Effector memory CD4-positive, alpha-beta T cell (primary cell): ENCODE results near the gene FAM181B.
A peak's percentile ranks its signal among the peaks of the same experiment; 100 is the strongest.

Experiments used
- DNase-seq, 3 donors: peaks; one replicate each; pipeline ENCODE4 v3.0.0-alpha.2; 2020
- H3K27ac ChIP-seq: 2 replicates; pipeline ENCODE4 v1.7.0; 2013; ENCODE audit warnings: mild to moderate bottlenecking, low read length, moderate library complexity; ENCODE audit not compliant: insufficient read depth, poor library complexity, severe bottlenecking
- H3K27me3 ChIP-seq: replicated peaks from 2 replicates; pipeline ENCODE4 v1.7.0; 2013; ENCODE audit warnings: mild to moderate bottlenecking, low read length; ENCODE audit not compliant: insufficient read depth, control insufficient read depth, poor library complexity, severe bottlenecking
- H3K36me3 ChIP-seq: 2 replicates; pipeline ENCODE4 v1.7.0; 2013; ENCODE audit warnings: mild to moderate bottlenecking, low read length, moderate library complexity; ENCODE audit not compliant: control insufficient read depth, insufficient read depth
- H3K4me1 ChIP-seq: 2 replicates; pipeline ENCODE4 v1.7.0; 2013; ENCODE audit warnings: low read length, mild to moderate bottlenecking; ENCODE audit not compliant: control insufficient read depth, insufficient read depth, poor library complexity, severe bottlenecking
- H3K4me3 ChIP-seq: 2 replicates; pipeline ENCODE4 v1.7.0; 2013; ENCODE audit warnings: low read length, low read depth, mild to moderate bottlenecking; ENCODE audit not compliant: insufficient read depth, poor library complexity, severe bottlenecking
- H3K9me3 ChIP-seq: 2 replicates; pipeline ENCODE4 v1.7.0; 2013; ENCODE audit warnings: mild to moderate bottlenecking, low read length, moderate library complexity; ENCODE audit not compliant: control insufficient read depth

Gene FAM181B

DNA sequence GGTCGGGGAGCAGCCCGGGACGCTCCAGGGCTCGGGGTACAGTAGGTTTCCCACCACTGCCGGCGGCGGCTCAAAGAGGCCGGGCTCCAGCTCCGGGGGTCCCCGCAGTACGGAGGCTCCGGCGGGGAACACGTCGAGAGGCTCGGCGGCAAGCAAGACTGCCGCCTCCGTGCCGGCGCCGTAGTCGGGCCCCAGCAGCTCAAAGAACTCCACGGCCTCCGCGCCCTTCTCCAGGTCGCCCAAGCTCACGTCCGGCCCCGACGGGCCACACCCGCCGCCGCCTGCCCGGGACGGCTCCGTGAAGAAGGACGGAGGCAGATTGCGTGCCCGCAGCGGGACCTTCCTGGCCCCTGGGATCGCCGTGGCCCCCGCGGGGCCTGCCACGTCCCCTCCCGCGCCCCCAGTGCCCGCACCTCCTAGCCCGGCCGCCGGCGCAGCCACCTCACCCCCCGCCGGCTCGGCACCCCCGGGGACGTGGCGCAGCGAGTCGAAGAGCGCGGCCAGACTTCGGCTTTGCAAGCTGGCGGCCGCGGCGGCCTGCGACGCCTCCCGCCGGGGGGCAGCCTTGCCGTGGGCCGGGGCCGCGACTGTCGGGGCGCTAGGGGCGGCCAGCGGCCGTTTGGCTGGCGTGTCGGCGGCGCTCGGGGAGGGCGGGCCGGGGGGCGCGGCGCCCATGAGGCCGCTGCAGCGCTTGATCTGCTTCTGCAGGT is 775 bp downstream of the FAM181B start:
- DNase-seq = no peak
- Histone ChIP-seq H3K4me1 (peaks cover 7% of the 10 kb centered on the region), H3K9me3 (no peaks in the 10 kb centered on the region), H3K27ac (no peak overlapping the region), H3K4me3 (peak overlapping the region; percentile 42), H3K36me3 (no peaks in the 10 kb centered on the region), H3K27me3 (peaks cover 16% of the 10 kb centered on the region)

- H3K36me3 ChIP-seq = no peaks in the 10 kb centered on the region
- H3K4me3 ChIP-seq = peak overlapping the region; percentile 35
- H3K27ac ChIP-seq = no peak overlapping the region
- H3K27me3 ChIP-seq = peaks cover 16% of the 10 kb centered on the region
- H3K9me3 ChIP-seq = no peaks in the 10 kb centered on the region
- peaks cover 7% of the 10 kb centered on the region for H3K4me1 ChIP-seq
- no peak for DNase-seq
These were observed 1.3 kb downstream of the FAM181B start for GRCh38 chr11:82732348-82732733.

DNA sequence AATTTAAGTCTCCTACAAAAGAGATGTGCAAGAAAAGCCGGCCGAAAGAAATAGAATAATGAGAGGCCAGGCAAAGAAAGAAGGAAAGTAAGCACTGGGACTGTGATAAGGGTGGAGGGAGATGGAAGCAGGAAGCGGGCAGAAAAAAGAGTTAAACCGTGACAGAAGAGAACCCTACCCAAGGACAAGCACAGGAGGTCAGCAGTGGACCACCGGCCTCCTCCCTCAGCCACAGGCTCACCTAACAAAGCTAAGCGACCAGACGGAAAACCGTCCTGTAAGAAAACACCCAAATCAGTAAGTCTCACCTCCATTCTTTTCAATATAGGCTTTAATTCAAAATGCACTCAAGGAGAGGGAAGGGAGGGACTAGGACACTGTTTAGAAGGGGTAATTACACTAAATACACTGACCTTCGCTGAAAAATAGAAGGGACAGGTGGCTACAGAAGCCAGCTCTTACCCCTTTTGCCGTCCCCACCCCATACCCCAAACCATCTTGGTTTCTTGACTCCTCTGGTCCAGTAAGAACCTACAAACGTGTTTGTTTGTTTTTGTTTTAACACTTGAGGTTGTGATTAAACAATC is 1.9 kb downstream of the FAM181B start:
- no peak overlapping the region for H3K27ac ChIP-seq
- peaks cover 16% of the 10 kb centered on the region for H3K27me3 ChIP-seq

GRCh38 chr11:82730754-82731153 is 2.9 kb downstream of the FAM181B start:
- Histone ChIP-seq H3K27ac (no peak overlapping the region), H3K9me3 (no peaks in the 10 kb centered on the region), H3K36me3 (no peaks in the 10 kb centered on the region), H3K4me1 (peaks cover 7% of the 10 kb centered on the region), H3K4me3 (no peak overlapping the region), H3K27me3 (peaks cover 16% of the 10 kb centered on the region)
- no peak for DNase-seq

More for the DNA sequence above, 1.9 kb downstream of the FAM181B start:
- H3K9me3 ChIP-seq = no peaks in the 10 kb centered on the region
- DNase-seq = no peak
- H3K36me3 ChIP-seq = no peaks in the 10 kb centered on the region
- H3K4me1 ChIP-seq = peaks cover 7% of the 10 kb centered on the region
- H3K4me3 ChIP-seq = no peak overlapping the region

DNA sequence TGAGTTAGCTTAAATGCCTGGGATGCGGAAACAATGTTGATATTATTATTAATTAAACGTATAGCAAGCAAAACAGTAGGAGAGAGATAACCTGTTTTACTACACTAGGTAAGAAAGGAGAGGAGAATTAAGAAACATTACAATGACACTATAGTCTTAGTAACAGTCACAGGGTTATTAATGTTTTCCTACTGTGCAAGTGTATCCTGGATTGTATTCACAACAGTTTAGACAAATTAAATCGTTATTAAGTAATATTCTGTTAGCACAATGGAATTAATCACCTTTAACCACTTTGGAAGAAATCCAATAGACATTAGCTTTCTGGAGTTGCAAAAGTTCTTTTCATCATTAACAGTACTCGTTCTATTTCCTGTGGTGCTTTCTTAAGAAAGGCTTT is 3.4 kb downstream of the FAM181B start:
- Histone ChIP-seq H3K36me3 (no peaks in the 10 kb centered on the region), H3K9me3 (no peaks in the 10 kb centered on the region), H3K27ac (no peak overlapping the region), H3K4me1 (peaks cover 7% of the 10 kb centered on the region), H3K4me3 (no peak overlapping the region), H3K27me3 (peaks cover 16% of the 10 kb centered on the region)
- no peak for DNase-seq

DNA sequence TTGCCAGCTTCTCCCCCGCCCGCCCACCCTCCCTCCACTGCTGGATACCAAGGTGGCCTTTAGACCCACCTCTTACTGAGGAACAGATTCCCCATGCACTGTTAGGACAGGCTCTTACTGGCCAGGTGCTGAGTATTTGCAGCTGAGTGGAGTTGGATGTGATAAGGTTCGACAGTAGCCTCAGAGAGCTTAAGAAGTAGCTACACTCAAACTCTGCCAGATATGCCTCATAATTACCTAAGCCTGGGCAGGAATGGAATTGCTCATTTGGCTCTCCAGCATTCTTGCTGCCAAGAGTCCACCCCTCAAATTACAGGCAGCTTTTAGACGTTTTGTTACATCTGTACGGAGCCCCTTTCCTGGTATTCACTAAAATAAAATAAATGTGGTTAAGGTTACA is 9.6 kb downstream of the FAM181B start:
- DNase-seq = no peak
- H3K27ac ChIP-seq = no peak overlapping the region
- H3K36me3 ChIP-seq = no peaks in the 10 kb centered on the region
- no peaks in the 10 kb centered on the region for H3K9me3 ChIP-seq
- no peak overlapping the region for H3K4me3 ChIP-seq
- no peaks in the 10 kb centered on the region for H3K4me1 ChIP-seq
- no peaks in the 10 kb centered on the region for H3K27me3 ChIP-seq

DNA sequence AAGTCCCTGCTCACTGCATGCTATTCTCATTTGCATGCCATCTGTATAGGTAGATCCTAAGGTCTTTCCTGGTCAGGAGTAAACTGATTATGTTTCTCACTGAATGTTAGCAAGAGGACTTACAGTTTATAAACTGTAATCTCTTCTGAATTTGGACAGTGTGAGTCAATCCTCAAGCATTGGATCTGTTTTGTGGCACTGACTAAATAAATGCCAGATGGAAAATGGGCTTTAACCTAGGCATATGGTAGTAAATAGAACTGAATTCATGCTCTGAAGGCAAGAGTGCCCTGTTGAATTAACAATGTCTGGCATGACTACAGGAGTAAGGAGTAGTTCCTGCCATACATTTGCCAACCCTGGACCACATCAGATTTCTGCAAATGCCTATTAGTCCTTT is 11.4 kb downstream of the FAM181B start:
- H3K36me3 ChIP-seq = no peaks in the 10 kb centered on the region
- no peak for DNase-seq
- H3K9me3 ChIP-seq = no peaks in the 10 kb centered on the region
- no peak overlapping the region for H3K4me3 ChIP-seq
- no peaks in the 10 kb centered on the region for H3K4me1 ChIP-seq
- no peaks in the 10 kb centered on the region for H3K27me3 ChIP-seq
- H3K27ac ChIP-seq = no peak overlapping the region

DNA sequence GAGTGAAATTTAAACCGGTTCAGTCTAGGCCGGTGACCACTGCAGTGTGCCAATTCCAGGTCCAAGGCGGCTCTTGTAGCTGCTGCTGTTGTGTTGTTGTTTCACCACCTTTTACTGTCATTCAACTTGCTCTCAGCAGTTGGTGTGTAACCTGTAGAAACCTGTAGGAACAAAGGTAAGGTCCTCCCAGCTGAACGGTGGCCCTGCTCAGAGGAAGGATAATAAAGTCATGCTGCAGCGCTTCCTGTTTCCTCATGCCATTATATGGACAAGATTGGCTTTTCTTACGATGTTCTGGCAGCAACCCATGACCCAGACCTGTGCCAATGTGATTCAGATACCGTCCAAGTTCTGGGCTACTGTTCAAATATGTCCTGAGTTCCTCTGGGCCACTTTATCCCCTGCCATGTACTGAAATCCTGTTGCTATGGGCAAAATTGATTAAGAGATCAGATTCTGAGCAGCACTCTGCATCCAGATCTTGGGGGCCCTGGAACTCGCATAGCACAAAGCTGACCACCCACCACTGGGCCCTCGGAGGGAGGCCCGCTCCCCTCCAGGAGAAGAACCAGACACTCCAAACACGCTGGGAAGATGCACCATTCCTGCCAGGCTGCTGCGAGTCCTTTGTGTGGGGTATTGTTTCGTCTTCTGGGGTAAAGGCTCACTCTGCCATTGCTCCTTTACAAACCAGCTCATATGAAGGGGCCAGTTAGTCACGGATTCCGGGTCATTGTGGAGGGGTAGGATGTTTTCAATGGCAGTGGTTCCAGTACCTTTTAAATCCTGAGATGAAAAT is 13.2 kb downstream of the FAM181B start:
- Histone ChIP-seq H3K27ac (no peak overlapping the region), H3K9me3 (no peaks in the 10 kb centered on the region), H3K27me3 (no peaks in the 10 kb centered on the region), H3K36me3 (no peaks in the 10 kb centered on the region), H3K4me3 (no peak overlapping the region), H3K4me1 (no peaks in the 10 kb centered on the region)
- DNase-seq = no peak

GRCh38 chr11:82719361-82720105 is 14.1 kb downstream of the FAM181B start:
- Histone ChIP-seq H3K4me3 (no peak overlapping the region), H3K27me3 (no peaks in the 10 kb centered on the region), H3K4me1 (no peaks in the 10 kb centered on the region), H3K36me3 (no peaks in the 10 kb centered on the region), H3K9me3 (no peaks in the 10 kb centered on the region), H3K27ac (no peak overlapping the region)
- DNase-seq = no peak
